A549 (cell line): ENCODE data around the gene NALCN. TPM values are rescaled to one million over a fixed set of nuclear protein-coding genes. Genes with fewer than 3 reads are reported as not detected.

Source experiments
- ATAC-seq, 2 experiments: fragments of 200-7000 bp in 1 of 2; fragments of >200 bp in 1 of 2; cut with Nextera tagmentation in 1 of 2; cut with Tn5 transposase in 1 of 2; 3 replicates each; pipeline versions ENCODE4 v1.8.0 to v1.9.1; 2018 to 2020; ENCODE audit warnings: mild to moderate bottlenecking in 1 of 2, moderate library complexity in 1 of 2
- CTCF ChIA-PET: fragments of 300-600 bp; sonication (Branson Sonifier 250); formaldehyde crosslinking; extraction: SDS; loops from one replicate; lab custom pipeline; 2021; ENCODE audit warnings: antibody characterized with exemption, inconsistent platforms; lab: Yijun Ruan, JAX
- POLR2A ChIA-PET: fragments of 350-600 bp; formaldehyde crosslinking; extraction: SDS; loops from one replicate; lab custom pipeline; 2021; ENCODE audit warnings: antibody characterized with exemption, inconsistent platforms; lab: Yijun Ruan, JAX
- DNase-seq, 2 experiments: peaks; one replicate each; pipeline versions ENCODE4 v3.0.0 to v3.0.0-alpha.2; 2011 to 2016; ENCODE audit warnings: low read depth in 1 of 2, low spot score in 1 of 2
- FAIRE-seq: peaks from 2 replicates; lab custom pipeline; 2011; peaks lifted over from hg19 to GRCh38; lab: Jason Lieb, UNC
- H3K27ac ChIP-seq, 2 experiments: fragments of >200 bp; sonication (Bioruptor Twin); formaldehyde crosslinking; 3 replicates each; pipeline ENCODE4 v1.5.1; 2016 to 2017
- H3K4me1 ChIP-seq: fragments of >200 bp; sonication (Bioruptor Twin); formaldehyde crosslinking; 3 replicates; pipeline ENCODE4 v1.6.1; 2016
- H3K4me2 ChIP-seq: fragments of >200 bp; sonication (Bioruptor Twin); formaldehyde crosslinking; 3 replicates; pipeline ENCODE4 v1.6.1; 2016
- H3K4me3 ChIP-seq: fragments of >200 bp; sonication (Bioruptor Twin); formaldehyde crosslinking; 3 replicates; pipeline ENCODE4 v1.5.1; 2016
- H3K9me3 ChIP-seq: fragments of >200 bp; sonication (Bioruptor Twin); formaldehyde crosslinking; 3 replicates; pipeline ENCODE4 v1.6.1; 2016
- ATOH8 ChIP-seq: fragments of 250-450 bp; sonication (Bioruptor Pico); IDR thresholded peaks from 2 replicates; pipeline ENCODE4 v1.5.0; 2020; ENCODE audit warnings: low read depth, mild to moderate bottlenecking, moderate library complexity
- BCL3 ChIP-seq: fragments of >200 bp; sonication (Bioruptor Twin); formaldehyde crosslinking; IDR thresholded peaks from 3 replicates; pipeline ENCODE4 v1.6.1; 2016
- CBX2 ChIP-seq: fragments of 200-600 bp; sonication (generic); IDR thresholded peaks from 2 replicates; pipeline ENCODE4 v1.6.1; 2016; ENCODE audit warnings: low read depth, mild to moderate bottlenecking, borderline replicate concordance
- CEBPB ChIP-seq, 2 experiments: fragments of >200 bp in 1 of 2; sonication (Bioruptor Twin) in 1 of 2; formaldehyde crosslinking in 1 of 2; IDR thresholded peaks; 2 replicates each; pipeline ENCODE4 v1.6.1; 2012 to 2016
- CTCF ChIP-seq: fragments of >200 bp; sonication (Bioruptor Twin); formaldehyde crosslinking; IDR thresholded peaks from 3 replicates; pipeline ENCODE4 v1.5.1; 2016
- E2F6 ChIP-seq: IDR thresholded peaks from 2 replicates; pipeline ENCODE4 v1.6.1; 2012; ENCODE audit warnings: low read depth, borderline replicate concordance
- ELK1 ChIP-seq: fragments of 150-350 bp; IDR thresholded peaks from 2 replicates; pipeline ENCODE4 v1.6.1; 2014; ENCODE audit warnings: low read depth, mild to moderate bottlenecking, low read length
- EP300 ChIP-seq, 2 experiments: fragments of >200 bp; sonication (Bioruptor Twin); formaldehyde crosslinking; IDR thresholded peaks; 2 replicates in 1 of 2; 3 replicates in 1 of 2; pipeline ENCODE4 v1.6.1; 2016 to 2017
- ESRRA ChIP-seq: fragments of 150-350 bp; IDR thresholded peaks from 2 replicates; pipeline ENCODE4 v1.6.1; 2014; ENCODE audit warnings: mild to moderate bottlenecking, low read length, borderline replicate concordance
- FOSB ChIP-seq: fragments of 250-450 bp; sonication (Bioruptor Pico); IDR thresholded peaks from 2 replicates; pipeline ENCODE4 v1.5.0; 2020; ENCODE audit warnings: mild to moderate bottlenecking, moderate library complexity
- HES2 ChIP-seq: fragments of >200 bp; sonication (Bioruptor Twin); formaldehyde crosslinking; IDR thresholded peaks from 2 replicates; pipeline ENCODE4 v1.6.1; 2016
- HOXA7 ChIP-seq: fragments of 250-450 bp; sonication (Bioruptor Pico); IDR thresholded peaks from 2 replicates; pipeline ENCODE4 v1.5.0; 2020; ENCODE audit warnings: mild to moderate bottlenecking, moderate library complexity
- HOXB13 ChIP-seq: fragments of 250-450 bp; sonication (Bioruptor Pico); IDR thresholded peaks from 2 replicates; pipeline ENCODE4 v1.5.0; 2020; ENCODE audit warnings: low read depth, mild to moderate bottlenecking, moderate library complexity
- KDM5A ChIP-seq: fragments of 200-600 bp; sonication (generic); IDR thresholded peaks from 2 replicates; pipeline ENCODE4 v1.6.1; 2016; ENCODE audit warnings: antibody characterized with exemption, mild to moderate bottlenecking
- MAFK ChIP-seq: fragments of 450-650 bp; IDR thresholded peaks from 2 replicates; pipeline ENCODE4 v1.6.1; 2014; ENCODE audit not compliant: partially characterized antibody
- MYC ChIP-seq: IDR thresholded peaks from 2 replicates; pipeline ENCODE4 v1.6.1; 2012; ENCODE audit warnings: mild to moderate bottlenecking, inconsistent platforms, low read length, improper control_type of control experiment, borderline replicate concordance
- NR3C1 ChIP-seq: fragments of >200 bp; sonication (Bioruptor Twin); formaldehyde crosslinking; IDR thresholded peaks from 3 replicates; pipeline ENCODE4 v1.6.1; 2017
- POLR2AphosphoS2 ChIP-seq: conservative IDR thresholded peaks from 2 replicates; pipeline ENCODE4 v1.6.1; 2012; ENCODE audit warnings: low read length, improper control_type of control experiment, inconsistent platforms
- RAD21 ChIP-seq, 2 experiments: fragments of >200 bp in 1 of 2; sonication (Bioruptor Twin) in 1 of 2; formaldehyde crosslinking in 1 of 2; IDR thresholded peaks in 1 of 2; conservative IDR thresholded peaks in 1 of 2; 2 replicates in 1 of 2; 3 replicates in 1 of 2; pipeline ENCODE4 v1.6.1; 2012 to 2018; ENCODE audit warnings: inconsistent platforms in 1 of 2
- RCOR1 ChIP-seq: fragments of 150-350 bp; IDR thresholded peaks from 2 replicates; pipeline ENCODE4 v1.6.1; 2014; ENCODE audit warnings: antibody characterized with exemption, low read length, low read depth
- RFX5 ChIP-seq: fragments of 450-650 bp; IDR thresholded peaks from 2 replicates; pipeline ENCODE4 v1.7.1; 2014; ENCODE audit warnings: antibody characterized with exemption, mild to moderate bottlenecking, moderate library complexity
- TP53 ChIP-seq: fragments of 250-450 bp; sonication (Bioruptor Pico); IDR thresholded peaks from 2 replicates; pipeline ENCODE4 v1.5.0; 2021; ENCODE audit warnings: mild to moderate bottlenecking, moderate library complexity
- USF2 ChIP-seq: fragments of 450-650 bp; IDR thresholded peaks from 2 replicates; pipeline ENCODE4 v1.6.1; 2014; ENCODE audit warnings: antibody characterized with exemption
- ZFP36 ChIP-seq: fragments of 450-650 bp; IDR thresholded peaks from 2 replicates; pipeline ENCODE4 v1.6.1; 2014; ENCODE audit warnings: borderline replicate concordance; ENCODE audit not compliant: partially characterized antibody
- ZSCAN20 ChIP-seq: fragments of 250-450 bp; sonication (Bioruptor Pico); IDR thresholded peaks from 2 replicates; pipeline ENCODE4 v1.8.0; 2022; ENCODE audit warnings: mild to moderate bottlenecking, moderate library complexity
- WGBS: methylation state at CpG from one replicate; pipeline ENCODE4 v1.1.6; 2017; ENCODE audit errors: missing lambda C conversion rate; 5-methylcytosine and 5-hydroxymethylcytosine counted together
- polyA plus RNA-seq, 4 experiments: library from polyadenylated mRNA; depleted of rRNA in 3 of 4; stranded (reverse); fragments of >200 nt; fragmentation: RNase III in 1 of 4; extraction: RNeasy Plus Mini Kit Qiagen cat#74134 plus additional on column Dnase treatment in 1 of 4; gene quantifications; 2 replicates in 3 of 4; 3 replicates in 1 of 4; pipeline ENCODE4 v1.2.3, GENCODE V29; 2011 to 2017

NALCN gene
- polyA plus RNA-seq, 2 of the 4 experiments (the other 2 are of a cell fraction) = 1.8 to 4.9 TPM

GRCh38 chr13:101025925-101026324, 390.4 kb downstream of the NALCN start:
- CTCF ChIA-PET = interaction anchor here (0.6 kb wide), 1 partner anchor 1414 kb away, joined by 3 read pairs; no protein-coding TSS in a partner anchor
- no peak for FAIRE-seq
- Histone ChIP-seq H3K27ac (no peak overlapping the region), H3K4me2 (no peak overlapping the region), H3K4me1 (no peaks in the 10 kb centered on the region), H3K4me3 (no peak overlapping the region), H3K9me3 (no peaks in the 10 kb centered on the region)
- no peak for TF ChIP-seq RFX5
- no peak for TF ChIP-seq BCL3
- no peak for TF ChIP-seq MAFK
- TF ChIP-seq ZSCAN20 (CRISPR knock-in tag) = no peak
- TF ChIP-seq MYC = no peak
- TF ChIP-seq ELK1 = no peak
- 51% methylated on average over 5 of the region's 8 CpGs for WGBS
- no peak for ATAC-seq
- POLR2A ChIA-PET = no interaction called here
- DNase-seq = no peak

GRCh38 chr13:101025519-101025918, 390.8 kb downstream of the NALCN start:
- Histone ChIP-seq H3K4me2 (no peak overlapping the region), H3K9me3 (no peaks in the 10 kb centered on the region), H3K27ac (no peak overlapping the region), H3K4me3 (no peak overlapping the region), H3K4me1 (no peaks in the 10 kb centered on the region)
- FAIRE-seq = no peak
- POLR2A ChIA-PET = no interaction called here
- no peak for ATAC-seq
- WGBS = 62% methylated on average over 6 of the region's 9 CpGs
- TF ChIP-seq E2F6 (no peak), CTCF (no peak), KDM5A (no peak), RAD21 (conservative IDR thresholded peaks at IDR 0.05 in 1 of 2, IDR thresholded peaks at IDR 0.05 in 1 of 2) (no peak), USF2 (no peak), CEBPB (IDR thresholded peaks at IDR 0.05) (no peak), TP53 (CRISPR knock-in tag) (no peak), FOSB (CRISPR knock-in tag) (no peak), POLR2AphosphoS2 (no peak), HOXB13 (CRISPR knock-in tag) (no peak), ZFP36 (no peak), ATOH8 (CRISPR knock-in tag) (no peak), ESRRA (no peak), NR3C1 (no peak), RCOR1 (no peak), RFX5 (no peak), HOXA7 (CRISPR knock-in tag) (no peak), EP300 (IDR thresholded peaks at IDR 0.05) (no peak), HES2 (no peak), CBX2 (no peak)
- CTCF ChIA-PET = interaction anchor here (0.6 kb wide), 1 partner anchor 1414 kb away, joined by 3 read pairs; no protein-coding TSS in a partner anchor
- DNase-seq = no peak
